Naive thymus-derived CD4-positive, alpha-beta T cell (primary cell): ENCODE measurements around the gene FHAD1. TPM values are rescaled to one million over a fixed set of nuclear protein-coding genes. Genes with fewer than 3 reads are reported as not detected.

Experiments
- ATAC-seq: fragments of 150-1000 bp; cut with Tn5 transposase; 2 replicates; pipeline ENCODE4 v1.10.0; 2021; ENCODE audit warnings: mild to moderate bottlenecking, moderate library complexity
- CTCF ChIA-PET: fragments of 350-600 bp; sonication (Branson Sonifier 250); formaldehyde crosslinking; loops from one replicate; lab custom pipeline; 2021; ENCODE audit warnings: antibody characterized with exemption; lab: Charles Lee
- POLR2A ChIA-PET: fragments of 350-600 bp; sonication (Branson Sonifier 250); formaldehyde crosslinking; loops from one replicate; lab custom pipeline; 2021; ENCODE audit warnings: antibody characterized with exemption, inconsistent platforms; lab: Charles Lee
- DNase-seq, 9 donors: peaks; one replicate each; pipeline versions ENCODE4 v3.0.0 to v3.0.0-alpha.2; 2020 to 2022; ENCODE audit warnings: mixed read lengths in 1 of 9
- H3K27ac ChIP-seq: one replicate; pipeline ENCODE4 v1.7.0; 2013; ENCODE audit warnings: mild to moderate bottlenecking, low read depth, low read length, moderate library complexity
- H3K27me3 ChIP-seq, 2 donors: one replicate each; pipeline ENCODE4 v1.7.0; 2013; ENCODE audit warnings: low read length in 2 of 2, mild to moderate bottlenecking in 2 of 2, moderate library complexity in 2 of 2; ENCODE audit not compliant: control insufficient read depth in 2 of 2, insufficient read depth in 2 of 2
- H3K36me3 ChIP-seq, 3 experiments: 1 replicate in 2 of 3; 2 replicates in 1 of 3; pipeline ENCODE4 v1.7.0; 2013; ENCODE audit warnings: low read length in 3 of 3, mild to moderate bottlenecking in 3 of 3, moderate library complexity in 1 of 3; ENCODE audit not compliant: insufficient read depth in 3 of 3, control insufficient read depth in 2 of 3
- H3K4me1 ChIP-seq, 2 donors: one replicate each; pipeline ENCODE4 v1.7.0; 2013; ENCODE audit warnings: low read length in 2 of 2, mild to moderate bottlenecking in 2 of 2, moderate library complexity in 1 of 2; ENCODE audit not compliant: control insufficient read depth in 2 of 2, insufficient read depth in 2 of 2
- H3K4me3 ChIP-seq: 2 replicates; pipeline ENCODE4 v1.7.0; 2013; ENCODE audit warnings: mild to moderate bottlenecking, low read length
- H3K9me3 ChIP-seq, 3 experiments: 1 replicate in 2 of 3; 2 replicates in 1 of 3; pipeline ENCODE4 v1.7.0; 2013; ENCODE audit warnings: low read length in 3 of 3; ENCODE audit not compliant: control insufficient read depth in 2 of 3
- H3K27ac Mint-ChIP-seq, 9 donors: one replicate each; pipeline ENCODE4 v1.8.0; 2020 to 2022; ENCODE audit warnings: mixed read lengths in 9 of 9, mild to moderate bottlenecking in 8 of 9, moderate library complexity in 5 of 9, inconsistent platforms in 2 of 9
- H3K27me3 Mint-ChIP-seq, 5 donors: one replicate each; pipeline ENCODE4 v1.8.0; 2021 to 2022; ENCODE audit warnings: mixed read lengths in 5 of 5, mild to moderate bottlenecking in 1 of 5
- H3K36me3 Mint-ChIP-seq, 5 donors: one replicate each; pipeline ENCODE4 v1.8.0; 2020 to 2022; ENCODE audit warnings: mixed read lengths in 5 of 5, mild to moderate bottlenecking in 3 of 5, inconsistent platforms in 1 of 5
- H3K4me1 Mint-ChIP-seq, 7 donors: one replicate each; pipeline ENCODE4 v1.8.0; 2020 to 2022; ENCODE audit warnings: mixed read lengths in 7 of 7, mild to moderate bottlenecking in 3 of 7, inconsistent platforms in 1 of 7
- H3K4me3 Mint-ChIP-seq, 10 donors: one replicate each; pipeline ENCODE4 v1.8.0; 2020 to 2022; ENCODE audit warnings: mild to moderate bottlenecking in 10 of 10, mixed read lengths in 10 of 10, moderate library complexity in 6 of 10, inconsistent platforms in 2 of 10
- H3K9me3 Mint-ChIP-seq, 11 donors: one replicate each; pipeline ENCODE4 v1.8.0; 2020 to 2022; ENCODE audit warnings: mixed read lengths in 11 of 11, mild to moderate bottlenecking in 4 of 11, inconsistent platforms in 1 of 11, moderate library complexity in 1 of 11
- intact Hi-C, 2 donors: fragments of 100-400 bp; cut with micrococcal nuclease; formaldehyde crosslinking; loops; one replicate each; pipeline ENCODE4 v1.15.1; 2023
- polyA plus RNA-seq, 2 donors: library from polyadenylated mRNA; unstranded; fragments of 300-500 nt; fragmentation: Illumina TruSeq; gene quantifications; one replicate each; pipeline ENCODE4 v1.2.3, GENCODE V29; 2021
- total RNA-seq, 6 experiments: library from RNA in 5 of 6; stranded (reverse) in 5 of 6; gene quantifications; 1 replicate in 5 of 6; 2 replicates in 1 of 6; pipeline ENCODE4 v1.2.3 and lab custom pipeline; 2021 to 2026

FHAD1 gene
- total and polyA plus RNA-seq, 7 experiments from 2014 or later, result 0.19 to 1.1 TPM; not detected in 5

- no peaks in the 10 kb centered on the region for H3K36me3 ChIP-seq
- no peaks in the 10 kb centered on the region for H3K9me3 ChIP-seq
- no peaks in the 10 kb centered on the region for H3K9me3 Mint-ChIP-seq
- H3K27ac Mint-ChIP-seq, result no peak overlapping the region
- no peaks in the 10 kb centered on the region for H3K4me1 ChIP-seq
- H3K4me3 Mint-ChIP-seq, result no peak overlapping the region
- H3K4me1 Mint-ChIP-seq, result peaks cover 0 to 8% (median 0%) of the 10 kb centered on the region in 7 donors
- H3K27me3 Mint-ChIP-seq, result peaks cover 0 to 52% (median 13%) of the 10 kb centered on the region in 5 donors
- H3K27me3 ChIP-seq, result no peaks in the 10 kb centered on the region
- H3K36me3 Mint-ChIP-seq, result no peaks in the 10 kb centered on the region
- H3K4me3 ChIP-seq, result no peak overlapping the region
- ATAC-seq (no peak), DNase-seq (no peak)
- H3K27ac ChIP-seq, result no peak overlapping the region
- intact Hi-C loops, result no loop called here
- POLR2A ChIA-PET, result no interaction called here
- CTCF ChIA-PET, result no interaction called here
These were observed 22.0 kb upstream of the FHAD1 start for GRCh38 chr1:15224974-15225373.

- Histone ChIP-seq H3K4me3 (no peak overlapping the region), H3K4me1 (no peaks in the 10 kb centered on the region), H3K9me3 (no peaks in the 10 kb centered on the region), H3K27ac (no peak overlapping the region), H3K27me3 (no peaks in the 10 kb centered on the region), H3K36me3 (no peaks in the 10 kb centered on the region)
- Mint-ChIP-seq H3K27me3 (peaks cover 0 to 51% (median 13%) of the 10 kb centered on the region in 5 donors), H3K9me3 (no peaks in the 10 kb centered on the region), H3K4me1 (peaks cover 0 to 10% (median 0%) of the 10 kb centered on the region in 7 donors), H3K4me3 (no peak overlapping the region), H3K36me3 (no peaks in the 10 kb centered on the region), H3K27ac (no peak overlapping the region)
- POLR2A ChIA-PET, result no interaction called here
- CTCF ChIA-PET, result no interaction called here
- intact Hi-C loops, result no loop called here
- no peak for DNase-seq
- no peak for ATAC-seq
These were observed 21.6 kb upstream of the FHAD1 start for GRCh38 chr1:15225461-15225860.

GRCh38 chr1:15226388-15227255 is 20.4 kb upstream of the FHAD1 start:
- no peaks in the 10 kb centered on the region for H3K9me3 ChIP-seq
- ATAC-seq, result no peak

GRCh38 chr1:15229707-15230131 is 17.3 kb upstream of the FHAD1 start:
- DNase-seq (no peak), ATAC-seq (no peak)
- Histone ChIP-seq H3K27ac (no peak overlapping the region), H3K4me1 (no peaks in the 10 kb centered on the region), H3K4me3 (no peak overlapping the region), H3K36me3 (no peaks in the 10 kb centered on the region), H3K9me3 (no peaks in the 10 kb centered on the region), H3K27me3 (no peaks in the 10 kb centered on the region)
- POLR2A ChIA-PET, result no interaction called here
- Mint-ChIP-seq H3K4me1 (peaks cover 0 to 15% (median 9%) of the 10 kb centered on the region in 7 donors), H3K27ac (no peak overlapping the region), H3K4me3 (no peak overlapping the region), H3K36me3 (no peaks in the 10 kb centered on the region), H3K9me3 (peaks cover 0 to 6% (median 0%) of the 10 kb centered on the region in 11 donors), H3K27me3 (peaks cover 0 to 35% (median under 1%) of the 10 kb centered on the region in 5 donors)
- CTCF ChIA-PET, result no interaction called here
- intact Hi-C loops, result no loop called here

More at GRCh38 chr1:15226388-15227255, 20.4 kb upstream of the FHAD1 start:
- no peak for DNase-seq
- no peak overlapping the region for H3K4me3 Mint-ChIP-seq
- Histone ChIP-seq H3K4me3 (no peak overlapping the region), H3K36me3 (no peaks in the 10 kb centered on the region), H3K4me1 (no peaks in the 10 kb centered on the region), H3K27ac (no peak overlapping the region), H3K27me3 (no peaks in the 10 kb centered on the region)
- CTCF ChIA-PET, result no interaction called here
- no peak overlapping the region for H3K27ac Mint-ChIP-seq
- intact Hi-C loops, result no loop called here
- no peaks in the 10 kb centered on the region for H3K36me3 Mint-ChIP-seq
- H3K4me1 Mint-ChIP-seq, result peaks cover 0 to 16% (median 5%) of the 10 kb centered on the region in 7 donors
- H3K9me3 Mint-ChIP-seq, result no peaks in the 10 kb centered on the region
- POLR2A ChIA-PET, result no interaction called here
- peaks cover 0 to 50% (median 6%) of the 10 kb centered on the region in 5 donors for H3K27me3 Mint-ChIP-seq

- H3K9me3 ChIP-seq, result no peaks in the 10 kb centered on the region
- no peaks in the 10 kb centered on the region for H3K4me1 ChIP-seq
- Mint-ChIP-seq H3K9me3 (peaks cover 0 to 6% (median 0%) of the 10 kb centered on the region in 11 donors), H3K27ac (no peak overlapping the region), H3K36me3 (no peaks in the 10 kb centered on the region), H3K4me3 (peak overlapping the region in 1 of 10 donors; percentile 7), H3K4me1 (peaks cover 0 to 19% (median 9%) of the 10 kb centered on the region in 7 donors), H3K27me3 (peaks cover 0 to 42% (median 0%) of the 10 kb centered on the region in 5 donors)
- CTCF ChIA-PET, result no interaction called here
- H3K27ac ChIP-seq, result no peak overlapping the region
- no peak overlapping the region for H3K4me3 ChIP-seq
- H3K27me3 ChIP-seq, result no peaks in the 10 kb centered on the region
- peak; percentile 73 for ATAC-seq
- intact Hi-C loops, result loop anchor here in 1 of 2 donors (1.0 kb wide), 1 partner anchor 18 kb away; no protein-coding TSS in a partner anchor
- DNase-seq, result no peak
- no peaks in the 10 kb centered on the region for H3K36me3 ChIP-seq
- POLR2A ChIA-PET, result no interaction called here
These were observed 15.3 kb upstream of the FHAD1 start for GRCh38 chr1:15231714-15232201.

GRCh38 chr1:15233689-15234088 is 13.3 kb upstream of the FHAD1 start:
- H3K4me3 ChIP-seq, result no peak overlapping the region
- Mint-ChIP-seq H3K9me3 (peaks cover 0 to 6% (median 0%) of the 10 kb centered on the region in 11 donors), H3K27me3 (peaks cover 0 to 48% (median 8%) of the 10 kb centered on the region in 5 donors), H3K4me1 (peaks cover 0 to 19% (median 9%) of the 10 kb centered on the region in 7 donors), H3K27ac (no peak overlapping the region), H3K36me3 (no peaks in the 10 kb centered on the region), H3K4me3 (no peak overlapping the region)
- no peaks in the 10 kb centered on the region for H3K27me3 ChIP-seq
- no peak overlapping the region for H3K27ac ChIP-seq
- ChIA-PET POLR2A (no interaction called here), CTCF (no interaction called here)
- intact Hi-C loops, result no loop called here
- H3K36me3 ChIP-seq, result no peaks in the 10 kb centered on the region
- H3K9me3 ChIP-seq, result no peaks in the 10 kb centered on the region
- no peak for DNase-seq
- H3K4me1 ChIP-seq, result no peaks in the 10 kb centered on the region
- ATAC-seq, result no peak
